ENCODE measurements around the gene KIRREL3.

KIRREL3 gene

DNA sequence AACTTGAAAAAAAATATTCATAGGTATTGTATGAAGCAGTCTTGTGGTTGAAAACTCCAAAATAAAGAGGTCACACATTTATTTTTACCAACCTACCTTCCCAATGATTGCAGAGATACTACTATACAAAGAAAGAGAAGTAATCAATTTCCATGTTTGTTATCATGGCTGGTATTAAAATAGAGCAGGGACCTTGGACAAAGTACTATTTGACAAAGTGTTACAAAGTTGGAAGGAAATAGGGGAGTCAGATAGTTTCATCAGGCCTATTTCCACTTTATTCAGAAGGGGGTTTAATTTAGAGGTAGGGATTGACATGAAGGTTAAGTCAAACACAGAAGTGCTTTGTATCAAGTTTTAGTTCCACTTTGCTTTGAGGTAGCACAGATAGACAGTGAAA, 34.4 kb upstream of the KIRREL3 start:
- FAIRE-seq (no peak), DNase-seq (ENCODE audit: insufficient read length, low spot score) (no peak)
- TF ChIP-seq SPI1 (IDR thresholded peaks at IDR 0.05; ENCODE audit: low read depth, low read length) (no peak), POU2F2 (IDR thresholded peaks at IDR 0.05; ENCODE audit: low read depth, low read length) (no peak), POLR2A (IDR thresholded peaks at IDR 0.05; ENCODE audit: low read depth, low read length) (no peak), POLR2AphosphoS5 (IDR thresholded peaks at IDR 0.05; ENCODE audit: low read depth, low read length) (no peak), PAX5 (IDR thresholded peaks at IDR 0.05; ENCODE audit: insufficient read depth, low read length, severe bottlenecking) (no peak), TAF1 (IDR thresholded peaks at IDR 0.05; ENCODE audit: low read depth, low read length) (no peak)

DNA sequence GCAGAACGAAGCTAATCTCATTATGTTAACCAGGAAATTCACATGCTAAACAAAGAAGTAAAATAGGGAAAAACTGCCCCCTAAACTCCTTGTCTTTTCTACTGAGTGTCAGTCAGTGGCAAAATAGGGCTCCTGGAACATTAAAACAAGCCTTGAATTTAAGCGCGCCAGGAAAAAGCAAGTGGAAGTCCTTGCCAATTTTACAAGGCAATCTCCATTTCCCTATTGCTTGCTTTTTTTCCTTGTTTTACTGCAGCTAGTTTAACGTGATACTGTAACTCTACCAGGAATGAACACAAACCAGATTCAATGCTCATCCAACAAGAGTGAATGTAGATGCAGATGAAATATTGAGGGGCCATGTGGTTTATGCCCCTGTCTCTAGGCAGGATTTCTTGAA, 28.1 kb upstream of the KIRREL3 start:
- DNase-seq (ENCODE audit: insufficient read length, low spot score) = no peak
- no peak for TF ChIP-seq SPI1 (IDR thresholded peaks at IDR 0.05; ENCODE audit: low read depth, low read length)
- no peak for TF ChIP-seq TAF1 (IDR thresholded peaks at IDR 0.05; ENCODE audit: low read depth, low read length)
- no peak for FAIRE-seq

DNA sequence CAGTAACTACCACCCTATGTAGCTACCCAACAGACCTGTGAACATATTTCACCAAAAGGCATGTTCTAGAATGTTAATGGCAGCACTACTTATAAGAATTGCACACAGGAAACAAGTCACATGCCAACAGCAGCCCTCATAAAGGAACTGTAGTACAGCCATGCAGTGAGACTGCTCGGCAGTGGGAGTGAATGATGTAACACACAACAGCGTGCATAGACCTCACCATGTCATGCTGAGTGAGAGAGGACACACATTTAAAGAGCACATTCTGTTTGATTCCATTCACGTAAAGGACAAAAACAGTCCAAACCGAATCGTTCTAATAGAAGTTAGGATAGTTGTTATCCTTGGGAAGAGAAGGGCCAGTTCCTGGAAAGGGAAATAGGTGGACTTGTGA, 27.2 kb upstream of the KIRREL3 start:
- no peak for FAIRE-seq
- TF ChIP-seq POU2F2 (IDR thresholded peaks at IDR 0.05; ENCODE audit: low read depth, low read length) (no peak), PAX5 (IDR thresholded peaks at IDR 0.05; ENCODE audit: insufficient read depth, low read length, severe bottlenecking) (no peak), POLR2A (IDR thresholded peaks at IDR 0.05; ENCODE audit: low read depth, low read length) (no peak), SPI1 (IDR thresholded peaks at IDR 0.05; ENCODE audit: low read depth, low read length) (no peak), TAF1 (IDR thresholded peaks at IDR 0.05; ENCODE audit: low read depth, low read length) (no peak), POLR2AphosphoS5 (IDR thresholded peaks at IDR 0.05; ENCODE audit: low read depth, low read length) (no peak)
- DNase-seq (ENCODE audit: insufficient read length, low spot score) = no peak

- FAIRE-seq (no peak), DNase-seq (ENCODE audit: insufficient read length, low spot score) (no peak)
- TF ChIP-seq SPI1 (IDR thresholded peaks at IDR 0.05; ENCODE audit: low read depth, low read length) (no peak), PAX5 (IDR thresholded peaks at IDR 0.05; ENCODE audit: insufficient read depth, low read length, severe bottlenecking) (no peak), POLR2A (IDR thresholded peaks at IDR 0.05; ENCODE audit: low read depth, low read length) (no peak), POLR2AphosphoS5 (IDR thresholded peaks at IDR 0.05; ENCODE audit: low read depth, low read length) (no peak), POU2F2 (IDR thresholded peaks at IDR 0.05; ENCODE audit: low read depth, low read length) (no peak), TAF1 (IDR thresholded peaks at IDR 0.05; ENCODE audit: low read depth, low read length) (no peak)
These were observed 26.4 kb upstream of the KIRREL3 start for GRCh38 chr11:127027000-127027399.

- FAIRE-seq (no peak), DNase-seq (ENCODE audit: insufficient read length, low spot score) (no peak)
- no peak for TF ChIP-seq POLR2A (IDR thresholded peaks at IDR 0.05; ENCODE audit: low read depth, low read length)
- no peak for TF ChIP-seq POU2F2 (IDR thresholded peaks at IDR 0.05; ENCODE audit: low read depth, low read length)
- no peak for TF ChIP-seq POLR2AphosphoS5 (IDR thresholded peaks at IDR 0.05; ENCODE audit: low read depth, low read length)
- TF ChIP-seq TAF1 (IDR thresholded peaks at IDR 0.05; ENCODE audit: low read depth, low read length) = no peak
- no peak for TF ChIP-seq SPI1 (IDR thresholded peaks at IDR 0.05; ENCODE audit: low read depth, low read length)
- no peak for TF ChIP-seq PAX5 (IDR thresholded peaks at IDR 0.05; ENCODE audit: insufficient read depth, low read length, severe bottlenecking)
These were observed 23.4 kb upstream of the KIRREL3 start for GRCh38 chr11:127023991-127024390.

DNA sequence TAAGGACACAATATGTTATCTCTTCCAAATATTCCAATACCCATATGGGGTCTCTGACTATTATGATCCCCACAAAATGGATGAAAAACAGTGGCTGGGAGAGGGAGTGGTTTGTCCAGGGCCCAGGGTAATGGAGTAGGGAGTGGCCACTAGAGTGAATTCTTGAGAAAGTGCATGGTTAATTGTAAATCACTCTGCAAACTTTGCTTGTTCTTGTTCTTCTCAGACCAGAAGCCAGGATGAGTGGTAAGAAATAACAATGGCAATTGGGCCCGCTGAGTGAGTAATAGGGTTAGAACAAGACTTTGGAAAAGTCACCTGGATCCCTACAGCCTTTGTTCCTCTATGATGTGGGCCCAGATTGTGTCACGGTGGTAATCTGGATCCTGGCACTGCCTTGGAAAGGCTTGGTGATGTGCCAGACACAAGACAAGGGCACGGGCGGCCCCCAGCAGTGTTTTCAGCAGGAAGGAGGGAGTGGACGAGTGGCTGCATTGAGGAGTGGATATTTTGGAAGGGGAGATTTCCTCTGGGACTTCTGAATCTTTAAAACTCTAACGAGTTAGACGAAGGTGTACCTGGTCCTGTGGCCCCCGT, 18.2 kb upstream of the KIRREL3 start:
- DNase-seq (ENCODE audit: insufficient read length, low spot score) (no peak), FAIRE-seq (no peak)
- TF ChIP-seq PAX5 (IDR thresholded peaks at IDR 0.05; ENCODE audit: insufficient read depth, low read length, severe bottlenecking) = no peak
- TF ChIP-seq POLR2A (IDR thresholded peaks at IDR 0.05; ENCODE audit: low read depth, low read length) = no peak
- no peak for TF ChIP-seq SPI1 (IDR thresholded peaks at IDR 0.05; ENCODE audit: low read depth, low read length)
- TF ChIP-seq POU2F2 (IDR thresholded peaks at IDR 0.05; ENCODE audit: low read depth, low read length) = no peak
- TF ChIP-seq TAF1 (IDR thresholded peaks at IDR 0.05; ENCODE audit: low read depth, low read length) = no peak
- no peak for TF ChIP-seq POLR2AphosphoS5 (IDR thresholded peaks at IDR 0.05; ENCODE audit: low read depth, low read length)

GRCh38 chr11:127017482-127017881, 16.9 kb upstream of the KIRREL3 start:
- DNase-seq (ENCODE audit: insufficient read length, low spot score) (no peak), FAIRE-seq (no peak)
- no peak for TF ChIP-seq TAF1 (IDR thresholded peaks at IDR 0.05; ENCODE audit: low read depth, low read length)
- no peak for TF ChIP-seq PAX5 (IDR thresholded peaks at IDR 0.05; ENCODE audit: insufficient read depth, low read length, severe bottlenecking)
- no peak for TF ChIP-seq POU2F2 (IDR thresholded peaks at IDR 0.05; ENCODE audit: low read depth, low read length)
- no peak for TF ChIP-seq POLR2A (IDR thresholded peaks at IDR 0.05; ENCODE audit: low read depth, low read length)
- TF ChIP-seq SPI1 (IDR thresholded peaks at IDR 0.05; ENCODE audit: low read depth, low read length) = no peak
- TF ChIP-seq POLR2AphosphoS5 (IDR thresholded peaks at IDR 0.05; ENCODE audit: low read depth, low read length) = no peak

- no peak for FAIRE-seq
- no peak for DNase-seq (ENCODE audit: insufficient read length, low spot score)
- no peak for TF ChIP-seq PAX5 (IDR thresholded peaks at IDR 0.05; ENCODE audit: insufficient read depth, low read length, severe bottlenecking)
- TF ChIP-seq POLR2AphosphoS5 (IDR thresholded peaks at IDR 0.05; ENCODE audit: low read depth, low read length) = no peak
- TF ChIP-seq POU2F2 (IDR thresholded peaks at IDR 0.05; ENCODE audit: low read depth, low read length) = no peak
- TF ChIP-seq SPI1 (IDR thresholded peaks at IDR 0.05; ENCODE audit: low read depth, low read length) = no peak
- no peak for TF ChIP-seq TAF1 (IDR thresholded peaks at IDR 0.05; ENCODE audit: low read depth, low read length)
- no peak for TF ChIP-seq POLR2A (IDR thresholded peaks at IDR 0.05; ENCODE audit: low read depth, low read length)
These were observed 13.0 kb upstream of the KIRREL3 start for GRCh38 chr11:127013550-127013949.

- no peak for TF ChIP-seq PAX5 (IDR thresholded peaks at IDR 0.05; ENCODE audit: insufficient read depth, low read length, severe bottlenecking)
- TF ChIP-seq TAF1 (IDR thresholded peaks at IDR 0.05; ENCODE audit: low read depth, low read length) = no peak
- TF ChIP-seq POLR2A (IDR thresholded peaks at IDR 0.05; ENCODE audit: low read depth, low read length) = no peak
- no peak for TF ChIP-seq POU2F2 (IDR thresholded peaks at IDR 0.05; ENCODE audit: low read depth, low read length)
- no peak for TF ChIP-seq SPI1 (IDR thresholded peaks at IDR 0.05; ENCODE audit: low read depth, low read length)
- no peak for TF ChIP-seq POLR2AphosphoS5 (IDR thresholded peaks at IDR 0.05; ENCODE audit: low read depth, low read length)
- no peak for DNase-seq (ENCODE audit: insufficient read length, low spot score)
- no peak for FAIRE-seq
These were observed 5.7 kb upstream of the KIRREL3 start for GRCh38 chr11:127006311-127006710.
